G401 (cell line): Measurements from ENCODE around the gene TANC1. TPM values are rescaled to one million over a fixed set of nuclear protein-coding genes. Genes with fewer than 3 reads are reported as not detected.

Experiments
- DNase-seq: peaks from one replicate; pipeline ENCODE4 v3.0.0-alpha.2; 2015; ENCODE audit warnings: low spot score
- in situ Hi-C: cut with HindIII; loops from 2 replicates; pipeline ENCODE4 v1.10.0; 2016; ENCODE audit warnings: low sequenced_read_pairs, mixed read lengths
- total RNA-seq: library from RNA; depleted of rRNA; stranded (reverse); fragments of >200 nt; shearing (Covaris generic); gene quantifications from 2 replicates; pipeline ENCODE4 v1.2.3, GENCODE V29; 2014

Gene TANC1
- total RNA-seq, 1 experiment from 2014 or later: 2.8 TPM

DNA sequence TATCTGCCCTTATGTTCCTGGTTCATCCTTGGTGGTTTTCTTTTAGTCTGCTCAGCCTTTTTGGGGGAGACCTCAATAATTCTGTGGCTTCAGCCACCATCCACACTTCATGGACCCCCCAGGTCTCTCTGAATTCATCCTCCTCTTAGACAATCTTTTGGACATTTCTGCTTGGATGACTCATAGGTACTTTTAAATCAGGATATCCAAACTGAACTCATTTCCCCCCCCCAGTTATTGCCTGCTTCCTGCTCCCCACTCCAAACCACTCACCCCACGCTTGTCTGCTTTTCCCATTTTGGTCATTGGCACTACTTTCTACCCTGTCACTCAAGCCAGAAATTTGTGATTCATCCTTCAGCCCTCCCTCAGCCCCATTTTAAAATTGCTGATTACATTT, 78.5 kb downstream of the TANC1 start:
- no peak for DNase-seq
- in situ Hi-C loops: no loop called here

GRCh38 chr2:159050426-159050825, 82.0 kb downstream of the TANC1 start:
- in situ Hi-C loops: no loop called here
- DNase-seq: no peak

DNA sequence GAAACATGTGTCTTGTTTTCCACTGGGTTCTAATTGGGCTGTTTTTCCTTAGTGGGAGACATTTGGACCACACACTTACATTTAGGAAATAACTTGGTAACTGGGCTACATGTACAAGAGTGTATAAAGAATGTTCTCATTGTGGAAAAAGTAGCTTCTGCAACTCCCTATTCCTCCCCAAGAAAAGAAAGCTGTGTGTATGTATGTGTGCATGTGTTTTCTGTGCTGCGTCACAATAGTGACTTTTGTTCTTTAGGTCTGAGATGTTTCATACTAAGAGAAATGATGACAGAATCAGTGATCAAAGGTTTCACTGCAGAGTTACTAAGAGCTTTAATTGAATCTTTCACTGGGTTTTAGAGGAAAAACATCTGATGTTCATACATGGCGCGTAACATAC, 82.7 kb downstream of the TANC1 start:
- DNase-seq: no peak
- in situ Hi-C loops: no loop called here

DNA sequence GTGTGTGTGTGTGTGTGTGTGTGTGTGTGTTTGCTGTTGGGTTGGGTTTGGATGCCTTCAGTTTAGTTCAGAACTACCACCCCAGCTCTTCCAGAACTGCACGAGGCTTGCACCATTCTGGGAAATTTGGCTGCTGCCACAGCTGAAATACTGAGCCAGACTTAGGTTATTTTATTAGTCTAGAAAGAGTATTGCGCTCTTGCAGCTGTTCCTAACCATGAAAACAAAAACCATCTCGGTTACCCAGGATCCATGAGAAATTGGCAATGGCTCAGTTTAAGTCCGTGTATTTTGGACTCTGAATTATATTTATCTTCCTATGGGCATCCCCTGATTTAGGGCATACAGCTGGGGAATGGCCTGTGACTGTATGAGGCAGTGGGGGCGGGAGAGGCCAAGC, 83.2 kb downstream of the TANC1 start:
- in situ Hi-C loops: no loop called here
- no peak for DNase-seq

DNA sequence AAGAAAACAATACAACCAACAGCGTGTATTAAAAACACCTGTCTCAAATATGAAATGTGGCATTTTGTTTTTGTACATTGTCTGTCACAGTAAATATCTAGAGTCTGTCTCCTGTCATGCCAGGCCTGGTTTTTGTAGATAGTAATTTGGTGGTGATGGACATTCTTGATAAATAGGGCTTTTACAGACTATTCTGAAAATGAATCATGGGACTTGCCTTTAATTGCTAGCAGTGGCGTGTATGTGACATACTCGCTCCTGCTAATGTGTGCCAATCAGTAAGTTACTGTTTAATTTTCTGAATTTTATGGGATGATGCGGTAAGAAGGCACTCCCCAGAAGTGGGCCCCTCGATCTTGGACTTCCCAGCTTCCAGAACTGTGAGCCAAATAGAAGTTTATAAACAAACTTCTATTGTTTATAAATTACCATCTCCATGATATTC, 83.7 kb downstream of the TANC1 start:
- DNase-seq: no peak
- in situ Hi-C loops: no loop called here

GRCh38 chr2:159053161-159054031, 85.0 kb downstream of the TANC1 start:
- in situ Hi-C loops: no loop called here
- no peak for DNase-seq

GRCh38 chr2:159054032-159054334, 85.5 kb downstream of the TANC1 start:
- DNase-seq: no peak
- in situ Hi-C loops: no loop called here

DNA sequence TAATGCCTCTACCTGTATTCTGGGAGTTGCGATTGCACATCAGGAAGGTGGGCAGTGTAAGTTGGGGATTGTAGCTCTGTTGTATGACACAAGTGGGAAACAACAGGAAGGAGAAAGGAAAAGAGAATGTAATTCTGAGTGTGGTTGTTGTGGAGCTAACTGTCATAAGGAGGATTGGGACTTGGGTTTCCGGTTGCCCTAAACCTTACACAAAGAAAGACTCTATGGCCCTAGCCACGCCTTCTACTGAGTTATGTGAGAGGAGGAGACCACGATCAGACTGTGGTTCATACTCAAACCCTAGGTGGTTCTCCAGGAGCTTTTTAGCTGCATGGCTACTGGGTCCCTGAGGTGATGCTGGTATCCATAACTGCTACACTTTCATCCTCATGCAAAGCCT, 86.5 kb downstream of the TANC1 start:
- in situ Hi-C loops: no loop called here
- no peak for DNase-seq

DNA sequence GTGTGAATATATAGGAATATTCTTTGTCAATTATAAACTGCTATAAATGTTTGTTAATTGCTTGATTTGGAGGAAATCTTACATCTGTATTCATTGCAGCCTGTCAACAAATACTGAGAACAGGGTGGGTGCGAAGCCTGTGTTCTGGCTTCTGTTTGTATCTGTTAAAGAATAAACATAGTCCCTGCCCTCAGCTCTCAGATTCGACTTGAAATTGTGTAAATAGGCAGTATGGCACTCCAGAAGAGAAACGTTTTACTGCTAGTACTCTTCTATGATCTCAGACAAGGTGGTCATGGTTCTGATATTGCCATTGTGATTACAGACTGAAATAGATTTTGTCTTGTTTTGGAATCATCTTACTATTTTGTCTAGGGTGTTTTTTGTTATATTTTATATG, 92.1 kb downstream of the TANC1 start:
- in situ Hi-C loops: no loop called here
- DNase-seq: no peak

DNA sequence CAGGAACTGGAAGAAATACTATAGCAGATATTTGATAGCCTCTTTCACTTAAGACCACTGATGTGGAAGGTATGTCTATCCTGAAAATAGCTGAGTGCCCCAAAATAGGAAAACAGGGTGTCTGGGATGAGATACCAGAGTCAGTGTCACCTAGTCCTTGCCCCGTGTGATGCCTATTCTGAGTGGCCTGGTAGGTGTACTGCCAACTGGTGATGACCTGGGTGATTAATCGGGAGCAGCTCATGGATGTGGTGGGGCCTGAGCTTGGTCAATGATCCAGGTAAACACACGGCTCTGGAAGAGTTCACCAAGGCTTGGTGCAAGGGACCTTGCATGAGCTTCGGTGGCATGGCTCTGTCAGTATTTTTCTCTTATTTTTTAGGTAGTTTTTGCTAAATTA, 95.2 kb downstream of the TANC1 start:
- DNase-seq: no peak
- in situ Hi-C loops: no loop called here

GRCh38 chr2:159064446-159065301, 96.2 kb downstream of the TANC1 start:
- DNase-seq: no peak
- in situ Hi-C loops: no loop called here

- DNase-seq: no peak
- in situ Hi-C loops: no loop called here
Measured at GRCh38 chr2:159065313-159065712, 96.9 kb downstream of the TANC1 start.

DNA sequence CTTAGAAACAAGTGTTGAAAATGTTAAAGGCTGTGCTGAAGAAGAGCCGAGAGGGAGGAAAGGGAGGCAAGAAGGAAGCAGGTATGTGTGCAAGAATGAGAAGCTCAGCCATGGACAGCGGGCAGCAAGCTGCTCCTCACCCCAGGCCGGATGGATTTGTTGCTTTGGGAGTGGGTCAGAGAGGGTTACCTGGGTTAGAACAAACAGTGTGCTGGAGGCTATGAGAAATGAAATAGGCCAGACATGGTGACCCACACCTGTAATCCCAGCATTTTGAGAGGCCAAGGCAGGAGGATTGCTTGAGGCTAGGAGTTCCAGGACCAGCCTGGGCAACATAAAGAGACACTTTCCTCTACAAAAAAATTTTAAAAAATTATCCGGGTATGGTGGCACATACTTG, 97.5 kb downstream of the TANC1 start:
- in situ Hi-C loops: no loop called here

DNA sequence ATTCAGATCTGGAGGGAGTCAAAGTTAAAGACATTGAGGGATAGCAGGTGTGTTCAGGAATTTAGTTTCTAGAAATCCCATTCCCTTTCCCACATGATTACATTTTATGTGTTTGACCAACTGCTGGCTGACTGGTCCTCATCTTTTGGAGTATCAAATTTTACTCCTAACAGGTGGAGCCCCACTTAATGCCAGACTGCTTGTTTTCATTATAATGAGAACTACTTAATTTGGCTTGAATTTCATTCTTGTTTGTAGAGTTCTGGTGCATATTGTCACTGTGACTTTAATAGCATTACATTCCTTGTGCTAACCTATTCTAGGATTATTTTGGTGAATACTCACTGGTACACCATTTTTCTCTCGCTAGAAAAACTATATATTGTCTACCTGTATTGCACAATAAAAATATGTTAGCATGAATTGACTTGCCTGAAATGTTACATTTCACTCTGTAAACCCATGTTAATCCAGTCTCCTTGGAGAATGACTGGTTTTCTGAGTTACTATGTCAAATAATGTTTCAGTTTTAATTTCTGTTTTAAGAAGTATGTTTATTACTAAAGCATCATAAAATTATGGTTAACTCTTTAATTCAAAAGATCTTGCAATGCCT, 98.2 kb downstream of the TANC1 start:
- DNase-seq: no peak
- in situ Hi-C loops: no loop called here

More for the DNA sequence above, 97.5 kb downstream of the TANC1 start:
- no peak for DNase-seq

DNA sequence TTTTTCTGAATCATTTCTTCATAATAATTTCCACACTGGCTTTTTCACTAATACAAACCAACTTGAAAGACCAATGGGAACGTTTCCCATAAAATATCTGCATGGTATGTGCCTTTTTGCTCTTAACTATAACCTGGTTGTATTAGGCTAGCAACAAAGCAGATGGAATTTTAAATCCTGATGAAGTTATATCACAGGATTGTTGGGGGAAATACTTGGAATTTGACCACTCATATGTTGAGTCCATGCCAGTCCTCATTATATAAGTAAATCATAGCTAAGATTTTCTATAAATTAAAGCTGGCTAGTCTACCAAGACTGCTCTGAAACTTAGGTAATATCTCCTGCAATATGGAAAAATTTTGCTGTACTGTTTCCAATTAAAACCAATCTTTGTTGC, 99.5 kb downstream of the TANC1 start:
- in situ Hi-C loops: no loop called here
- no peak for DNase-seq

DNA sequence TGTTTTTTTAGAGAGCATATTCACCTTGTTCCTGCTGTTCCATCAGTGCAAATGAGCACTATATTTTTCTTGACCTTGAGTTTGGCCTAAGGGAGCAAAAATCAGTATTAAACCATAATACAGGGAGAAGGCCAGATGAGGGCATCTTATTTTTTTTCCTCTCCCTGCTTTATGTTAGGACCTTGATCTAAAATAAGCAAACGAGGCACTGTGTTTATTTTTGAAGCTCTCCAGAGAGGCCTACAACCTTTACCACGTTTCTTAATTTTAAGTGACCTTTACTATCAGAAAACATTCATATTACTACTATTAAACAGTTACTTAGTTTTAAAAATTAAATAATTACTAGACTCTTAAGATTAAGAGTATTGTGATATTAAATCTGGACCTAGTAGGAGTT, 100.8 kb downstream of the TANC1 start:
- no peak for DNase-seq
- in situ Hi-C loops: no loop called here

- DNase-seq: no peak
- in situ Hi-C loops: no loop called here
Measured at GRCh38 chr2:159070235-159070634, 101.8 kb downstream of the TANC1 start.

GRCh38 chr2:159071190-159071915, 102.9 kb downstream of the TANC1 start:
- in situ Hi-C loops: no loop called here
- no peak for DNase-seq

- in situ Hi-C loops: no loop called here
- DNase-seq: no peak
Measured at GRCh38 chr2:159072795-159073194, 104.4 kb downstream of the TANC1 start.
